ENCODE data around the gene RD3L.

Gene RD3L

GRCh38 chr14:103896578-103896977, 45.8 kb downstream of the RD3L start:
- DNase-seq, result no peak

DNA sequence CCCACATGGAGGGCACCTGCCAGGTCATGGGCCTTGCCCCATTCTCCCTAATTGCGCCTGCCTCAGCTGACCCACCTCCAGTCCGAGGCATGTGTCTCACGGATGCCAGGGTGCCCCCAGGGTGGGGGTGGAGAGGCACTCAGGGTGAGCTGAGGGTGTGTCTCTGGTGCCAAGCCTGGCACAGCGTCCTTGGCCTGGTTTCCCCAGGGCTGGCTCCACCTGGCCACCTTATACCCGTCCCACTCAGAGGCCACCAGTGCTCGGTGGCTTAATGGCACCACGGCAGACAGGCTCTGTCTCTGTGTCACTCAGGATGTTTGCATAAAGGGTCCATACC, 47.6 kb downstream of the RD3L start:
- DNase-seq, result no peak

- DNase-seq, result no peak
Observed at GRCh38 chr14:103894034-103894722, 48.2 kb downstream of the RD3L start.

- DNase-seq, result no peak
Observed at GRCh38 chr14:103892247-103892646, 50.1 kb downstream of the RD3L start.

- DNase-seq, result no peak
Observed at GRCh38 chr14:103891667-103892215, 50.6 kb downstream of the RD3L start.

- no peak for DNase-seq
Observed at GRCh38 chr14:103890821-103891666, 51.3 kb downstream of the RD3L start.

All from nucleus accumbens (tissue), 56 donors.